ENCODE data around the gene SLC41A3. TPM values are rescaled to one million over a fixed set of nuclear protein-coding genes. Genes with fewer than 3 reads are reported as not detected.

Gene SLC41A3
- polyA plus RNA-seq, 3 donors, result 2.8 to 18.2 (median 13.6) TPM

DNA sequence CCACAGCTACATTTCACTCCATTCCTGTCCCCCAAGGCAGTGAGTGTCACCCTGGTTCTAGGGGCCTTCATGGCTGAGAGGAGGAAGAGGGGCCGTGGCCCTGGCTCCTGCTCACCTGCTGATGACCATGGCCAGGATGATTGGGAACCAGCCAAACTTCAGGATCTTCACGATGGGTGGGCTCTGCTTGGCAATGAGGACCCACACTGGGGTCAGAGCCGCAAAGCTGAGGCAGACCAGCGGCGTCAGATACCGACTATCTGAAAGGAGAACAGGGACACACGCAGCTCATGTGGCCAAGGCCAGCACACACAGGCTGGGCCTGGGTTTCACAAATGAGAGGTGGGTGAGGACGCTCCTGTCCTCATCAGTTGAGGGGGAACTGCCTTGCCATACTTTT, 67.3 kb downstream of the SLC41A3 start:
- H3K4me3 Mint-ChIP-seq, result no peak overlapping the region

GRCh38 chr3:126015075-126015474, 68.8 kb downstream of the SLC41A3 start:
- Mint-ChIP-seq H3K4me3 (no peak overlapping the region), H3K27me3 (ENCODE audit: low read depth in 3 of 3) (peaks cover 0 to 3% (median 2%) of the 10 kb centered on the region in 3 donors), H3K36me3 (peaks cover 40 to 61% of the 10 kb centered on the region in 2 donors), H3K9me3 (peaks cover 0 to 9% (median 0%) of the 10 kb centered on the region in 7 donors), H3K4me1 (no peaks in the 10 kb centered on the region), H3K27ac (no peak overlapping the region)
- no peak for TF ChIP-seq CTCF (IDR thresholded peaks at IDR 0.05)
- Histone ChIP-seq H4K20me1 (ENCODE audit: insufficient read depth, low read length) (no peaks in the 10 kb centered on the region), H3K27ac (ENCODE audit: low read depth in 1 of 2, low read length in 2 of 2) (no peak overlapping the region), H3K79me2 (ENCODE audit: insufficient read depth, low read length) (no peaks in the 10 kb centered on the region), H3K4me1 (ENCODE audit: control insufficient read depth in 1 of 2, insufficient read depth in 2 of 2, low read length in 2 of 2) (no peaks in the 10 kb centered on the region), H3K9ac (ENCODE audit: insufficient read depth, low read length, poor library complexity, severe bottlenecking) (no peak overlapping the region), H2AFZ (ENCODE audit: insufficient read depth, low read depth, low read length, poor library complexity, severe bottlenecking) (no peak overlapping the region), H3K4me2 (replicated peaks; ENCODE audit: extremely low read depth, low read length, poor library complexity, severe bottlenecking) (no peak overlapping the region), H3K4me3 (replicated peaks in 1 of 3; ENCODE audit: low read depth in 2 of 3, low read length in 3 of 3) (no peak overlapping the region), H3K27me3 (ENCODE audit: control insufficient read depth in 2 of 2, insufficient read depth in 2 of 2, low read length in 2 of 2) (no peaks in the 10 kb centered on the region), H3K36me3 (replicated peaks in 1 of 2; ENCODE audit: control insufficient read depth in 1 of 2, insufficient read depth in 2 of 2, low read length in 2 of 2) (peaks cover 0 to 7% of the 10 kb centered on the region in 2 donors), H3K9me3 (replicated peaks in 1 of 2; ENCODE audit: control insufficient read depth in 1 of 2, insufficient read depth in 1 of 2, low read length in 2 of 2) (no peaks in the 10 kb centered on the region)
- WGBS (ENCODE audit: insufficient coverage), result 96% methylated on average over 10 of the region's 10 CpGs
- no peak for DNase-seq
- intact Hi-C loops (cut with micrococcal nuclease), result no loop called here

More for the DNA sequence above, 67.3 kb downstream of the SLC41A3 start:
- H3K4me1 Mint-ChIP-seq, result no peaks in the 10 kb centered on the region
- peaks cover 0 to 2% (median 1%) of the 10 kb centered on the region in 3 donors for H3K27me3 Mint-ChIP-seq (ENCODE audit: low read depth in 3 of 3)
- Histone ChIP-seq H3K9ac (ENCODE audit: insufficient read depth, low read length, poor library complexity, severe bottlenecking) (no peak overlapping the region), H3K27ac (ENCODE audit: low read depth in 1 of 2, low read length in 2 of 2) (no peak overlapping the region), H2AFZ (ENCODE audit: insufficient read depth, low read depth, low read length, poor library complexity, severe bottlenecking) (no peak overlapping the region), H3K36me3 (replicated peaks in 1 of 2; ENCODE audit: control insufficient read depth in 1 of 2, insufficient read depth in 2 of 2, low read length in 2 of 2) (peaks cover 0 to 7% of the 10 kb centered on the region in 2 donors), H3K79me2 (ENCODE audit: insufficient read depth, low read length) (no peaks in the 10 kb centered on the region), H4K20me1 (ENCODE audit: insufficient read depth, low read length) (no peaks in the 10 kb centered on the region), H3K4me2 (replicated peaks; ENCODE audit: extremely low read depth, low read length, poor library complexity, severe bottlenecking) (no peak overlapping the region), H3K27me3 (ENCODE audit: control insufficient read depth in 2 of 2, insufficient read depth in 2 of 2, low read length in 2 of 2) (no peaks in the 10 kb centered on the region), H3K4me3 (replicated peaks in 1 of 3; ENCODE audit: low read depth in 2 of 3, low read length in 3 of 3) (no peak overlapping the region), H3K4me1 (ENCODE audit: control insufficient read depth in 1 of 2, insufficient read depth in 2 of 2, low read length in 2 of 2) (no peaks in the 10 kb centered on the region), H3K9me3 (replicated peaks in 1 of 2; ENCODE audit: control insufficient read depth in 1 of 2, insufficient read depth in 1 of 2, low read length in 2 of 2) (no peaks in the 10 kb centered on the region)
- H3K9me3 Mint-ChIP-seq, result peaks cover 0 to 5% (median 0%) of the 10 kb centered on the region in 7 donors
- H3K27ac Mint-ChIP-seq, result no peak overlapping the region
- no peak for TF ChIP-seq CTCF (IDR thresholded peaks at IDR 0.05)
- WGBS (ENCODE audit: insufficient coverage), result 97% methylated on average over 7 of the region's 8 CpGs
- no peak for DNase-seq
- intact Hi-C loops (cut with micrococcal nuclease), result no loop called here
- H3K36me3 Mint-ChIP-seq, result peaks cover 35 to 65% of the 10 kb centered on the region in 2 donors
